SK-N-SH treated with all-trans-retinoic acid at 6 μM for 48 hours (cell line): ENCODE results near the gene PNPLA3.

ENCODE experiments used
- CSDC2 ChIP-seq: fragments of 250-450 bp; sonication (Bioruptor Pico); IDR thresholded peaks from 2 replicates; pipeline ENCODE4 v1.5.0; 2020; ENCODE audit warnings: mild to moderate bottlenecking, moderate library complexity
- ESRRG ChIP-seq: fragments of 250-450 bp; sonication (Bioruptor Pico); IDR thresholded peaks from 2 replicates; pipeline ENCODE4 v1.6.1; 2021; ENCODE audit warnings: mild to moderate bottlenecking
- OSR1 ChIP-seq: fragments of 250-450 bp; sonication (Bioruptor Pico); IDR thresholded peaks from 2 replicates; pipeline ENCODE4 v1.8.0; 2022; ENCODE audit warnings: moderate library complexity, mild to moderate bottlenecking, inconsistent platforms
- PATZ1 ChIP-seq: fragments of 250-450 bp; sonication (Bioruptor Pico); IDR thresholded peaks from 2 replicates; pipeline ENCODE4 v1.8.0; 2020; ENCODE audit warnings: mild to moderate bottlenecking, moderate library complexity, borderline replicate concordance
- TCF4 ChIP-seq: fragments of 250-450 bp; sonication (Bioruptor Pico); IDR thresholded peaks from 2 replicates; pipeline ENCODE4 v1.8.0; 2021; ENCODE audit warnings: mild to moderate bottlenecking, moderate library complexity, borderline replicate concordance
- TF ChIP-seq, protein P1 (sequence below): fragments of 250-450 bp; sonication (Bioruptor Pico); IDR thresholded peaks from 2 replicates; pipeline ENCODE4 v1.5.1; 2021; ENCODE audit warnings: mild to moderate bottlenecking, moderate library complexity

DNA sequence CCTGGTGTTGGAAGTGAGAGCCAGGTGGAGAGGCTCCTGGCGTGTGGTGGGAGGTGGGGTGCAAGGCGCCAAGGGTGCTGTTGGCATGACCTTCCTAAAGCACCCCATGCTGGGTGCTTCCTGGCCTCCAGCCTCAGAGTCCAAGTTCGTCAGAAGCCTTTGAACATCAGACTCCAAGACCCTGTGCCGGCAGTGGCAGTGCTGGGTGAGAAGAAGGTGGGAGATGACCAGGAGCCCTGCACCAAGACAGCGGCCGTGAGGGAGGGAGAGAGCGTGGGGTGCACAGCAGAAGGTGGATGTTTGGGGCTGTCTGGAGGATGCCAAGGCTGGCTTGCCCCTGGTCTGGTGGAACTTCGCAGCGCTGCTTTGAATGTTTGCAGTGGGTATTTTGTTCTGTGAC, 70.8 kb downstream of the PNPLA3 start:
- TF ChIP-seq CSDC2 (CRISPR knock-in tag) (no peak), TCF4 (CRISPR knock-in tag) (no peak), ESRRG (no peak), OSR1 (CRISPR knock-in tag) (no peak), PATZ1 (CRISPR knock-in tag) (no peak)
- TF ChIP-seq, protein P1, sequence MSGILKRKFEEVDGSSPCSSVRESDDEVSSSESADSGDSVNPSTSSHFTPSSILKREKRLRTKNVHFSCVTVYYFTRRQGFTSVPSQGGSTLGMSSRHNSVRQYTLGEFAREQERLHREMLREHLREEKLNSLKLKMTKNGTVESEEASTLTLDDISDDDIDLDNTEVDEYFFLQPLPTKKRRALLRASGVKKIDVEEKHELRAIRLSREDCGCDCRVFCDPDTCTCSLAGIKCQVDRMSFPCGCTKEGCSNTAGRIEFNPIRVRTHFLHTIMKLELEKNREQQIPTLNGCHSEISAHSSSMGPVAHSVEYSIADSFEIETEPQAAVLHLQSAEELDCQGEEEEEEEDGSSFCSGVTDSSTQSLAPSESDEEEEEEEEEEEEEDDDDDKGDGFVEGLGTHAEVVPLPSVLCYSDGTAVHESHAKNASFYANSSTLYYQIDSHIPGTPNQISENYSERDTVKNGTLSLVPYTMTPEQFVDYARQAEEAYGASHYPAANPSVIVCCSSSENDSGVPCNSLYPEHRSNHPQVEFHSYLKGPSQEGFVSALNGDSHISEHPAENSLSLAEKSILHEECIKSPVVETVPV (CRISPR knock-in tag) = no peak
